SU-DHL-6 (cell line): Measurements from ENCODE around the gene TBX3.

Experiments used
- H2AFZ ChIP-seq: fragments of 200-600 bp; sonication (generic); 2 replicates; pipeline ENCODE4 v1.6.1; 2014; ENCODE audit warnings: low read depth, mild to moderate bottlenecking, moderate library complexity, mixed read lengths, antibody characterized with exemption, low read length; ENCODE audit not compliant: severe bottlenecking
- H3F3A ChIP-seq: fragments of 200-600 bp; shearing (Covaris generic); 2 replicates; pipeline ENCODE4 v1.6.0; 2016; ENCODE audit warnings: antibody characterized with exemption, mild to moderate bottlenecking; ENCODE audit not compliant: insufficient read depth
- H3K27ac ChIP-seq: fragments of 200-600 bp; sonication (generic); 2 replicates; pipeline ENCODE4 v1.5.1; 2016; ENCODE audit warnings: low read depth, mild to moderate bottlenecking, low read length, moderate library complexity, mixed read lengths
- H3K27me3 ChIP-seq: fragments of 200-600 bp; sonication (generic), shearing (Covaris generic); 2 replicates; pipeline ENCODE4 v1.6.0; 2014; ENCODE audit warnings: mild to moderate bottlenecking, low read length
- H3K36me3 ChIP-seq: fragments of 200-600 bp; sonication (generic); 2 replicates; pipeline ENCODE4 v1.6.1; 2014; ENCODE audit warnings: mild to moderate bottlenecking, low read length, mixed read lengths
- H3K4me2 ChIP-seq: fragments of 300-600, 200-600 bp; shearing (Covaris generic), sonication (generic); 2 replicates; pipeline ENCODE4 v1.6.0; 2014; ENCODE audit warnings: low read length, low read depth, mild to moderate bottlenecking; ENCODE audit not compliant: poor library complexity, severe bottlenecking
- H3K4me3 ChIP-seq: fragments of 200-600 bp; sonication (generic); 2 replicates; pipeline ENCODE4 v1.5.1; 2014; ENCODE audit warnings: antibody characterized with exemption, low read length, mild to moderate bottlenecking, mixed read lengths; ENCODE audit not compliant: insufficient read depth, poor library complexity, severe bottlenecking
- H3K79me2 ChIP-seq: fragments of 200-600 bp; sonication (generic); 2 replicates; pipeline ENCODE4 v1.6.1; 2014; ENCODE audit warnings: mild to moderate bottlenecking, low read length, moderate library complexity; ENCODE audit not compliant: insufficient read depth
- H3K9ac ChIP-seq: fragments of 200-600 bp; sonication (generic); 2 replicates; pipeline ENCODE4 v1.7.0; 2014; ENCODE audit warnings: mild to moderate bottlenecking, low read length
- H3K9me2 ChIP-seq: fragments of 200-600 bp; sonication (generic); replicated peaks from 2 replicates; pipeline ENCODE4 v1.6.1; 2014; ENCODE audit warnings: low read length; ENCODE audit not compliant: insufficient read depth
- H3K9me3 ChIP-seq: fragments of 200-600 bp; sonication (generic); 2 replicates; pipeline ENCODE4 v1.6.1; 2014; ENCODE audit warnings: low read length, mixed read lengths; ENCODE audit not compliant: insufficient read depth
- H4K20me1 ChIP-seq: fragments of 200-600 bp; sonication (generic); 2 replicates; pipeline ENCODE4 v1.6.1; 2014; ENCODE audit warnings: low read depth, mild to moderate bottlenecking, antibody characterized with exemption, low read length, moderate library complexity, mixed read lengths
- CTCF ChIP-seq: fragments of 200-600 bp; sonication (generic); IDR thresholded peaks from one replicate; pipeline ENCODE4 v1.5.1; 2017; ENCODE audit warnings: antibody characterized with exemption, mild to moderate bottlenecking, low read length, moderate library complexity; ENCODE audit not compliant: insufficient read depth, poor library complexity, severe bottlenecking
- EZH2phosphoT487 ChIP-seq: fragments of 200-600 bp; sonication (generic), shearing (Covaris generic); conservative IDR thresholded peaks from 2 replicates; pipeline ENCODE4 v1.6.1; 2018; ENCODE audit warnings: mild to moderate bottlenecking, antibody characterized with exemption, low read length, moderate library complexity, mixed read lengths

TBX3 gene

GRCh38 chr12:114659084-114659483, 24.9 kb downstream of the TBX3 start:
- H3K9me2 ChIP-seq, result no peaks in the 10 kb centered on the region
- no peak overlapping the region for H3K9ac ChIP-seq
- H3K79me2 ChIP-seq, result no peaks in the 10 kb centered on the region
- no peaks in the 10 kb centered on the region for H4K20me1 ChIP-seq
- no peak overlapping the region for H3K4me3 ChIP-seq
- no peak overlapping the region for H2AFZ ChIP-seq
- H3K9me3 ChIP-seq, result no peaks in the 10 kb centered on the region
- H3K36me3 ChIP-seq, result no peaks in the 10 kb centered on the region
- no peaks in the 10 kb centered on the region for H3K27me3 ChIP-seq
- H3K4me2 ChIP-seq, result no peak overlapping the region
- H3F3A ChIP-seq, result no peaks in the 10 kb centered on the region
- TF ChIP-seq CTCF, result no peak
- no peak for TF ChIP-seq EZH2phosphoT487
- H3K27ac ChIP-seq, result no peak overlapping the region

GRCh38 chr12:114658002-114658441, 26.0 kb downstream of the TBX3 start:
- H3K9ac ChIP-seq, result no peak overlapping the region
- no peak overlapping the region for H3K4me3 ChIP-seq
- H3K79me2 ChIP-seq, result no peaks in the 10 kb centered on the region
- no peak overlapping the region for H3K27ac ChIP-seq
- H3K4me2 ChIP-seq, result no peak overlapping the region
- no peaks in the 10 kb centered on the region for H3K9me2 ChIP-seq
- H3K36me3 ChIP-seq, result no peaks in the 10 kb centered on the region
- H3K9me3 ChIP-seq, result no peaks in the 10 kb centered on the region
- TF ChIP-seq CTCF, result no peak
- TF ChIP-seq EZH2phosphoT487, result no peak
- H2AFZ ChIP-seq, result no peak overlapping the region
- no peaks in the 10 kb centered on the region for H3F3A ChIP-seq
- no peaks in the 10 kb centered on the region for H3K27me3 ChIP-seq
- H4K20me1 ChIP-seq, result no peaks in the 10 kb centered on the region

GRCh38 chr12:114657597-114657920, 26.4 kb downstream of the TBX3 start:
- Histone ChIP-seq H3K9me2 (no peaks in the 10 kb centered on the region), H3K4me2 (no peak overlapping the region), H2AFZ (no peak overlapping the region), H3K36me3 (no peaks in the 10 kb centered on the region), H4K20me1 (no peaks in the 10 kb centered on the region), H3K9me3 (no peaks in the 10 kb centered on the region), H3K27ac (no peak overlapping the region), H3K9ac (no peak overlapping the region), H3K4me3 (no peak overlapping the region), H3K79me2 (no peaks in the 10 kb centered on the region), H3F3A (no peaks in the 10 kb centered on the region), H3K27me3 (no peaks in the 10 kb centered on the region)
- no peak for TF ChIP-seq EZH2phosphoT487
- TF ChIP-seq CTCF, result no peak
